Thyroid gland (tissue), 4 donors: Measurements from ENCODE around the gene POLR1A. TPM values are rescaled to one million over a fixed set of nuclear protein-coding genes. Genes with fewer than 3 reads are reported as not detected.

Experiments
- DNase-seq, 2 donors: peaks; one replicate each; pipeline ENCODE4 v3.0.0-alpha.2; 2019
- H3K27ac ChIP-seq, 3 donors: fragments of 200-600 bp; sonication (generic); 1 replicate in 2 of 3; 2 replicates in 1 of 3; pipeline ENCODE4 v1.5.1; 2016 to 2019; ENCODE audit warnings: mild to moderate bottlenecking in 1 of 3, moderate library complexity in 1 of 3
- H3K27me3 ChIP-seq: fragments of 200-600 bp; sonication (generic); one replicate; pipeline ENCODE4 v1.5.1; 2019
- H3K36me3 ChIP-seq, 2 donors: fragments of 200-600 bp; sonication (generic); one replicate each; pipeline ENCODE4 v1.5.1; 2016 to 2019
- H3K4me1 ChIP-seq, 2 donors: fragments of 200-600 bp; sonication (generic); one replicate each; pipeline ENCODE4 v1.5.1; 2017 to 2019
- H3K4me3 ChIP-seq, 3 donors: fragments of 200-600 bp; sonication (generic); replicated peaks in 1 of 3; 1 replicate in 2 of 3; 2 replicates in 1 of 3; pipeline ENCODE4 v1.5.1; 2016; ENCODE audit warnings: mild to moderate bottlenecking in 1 of 3
- H3K9me3 ChIP-seq: fragments of 200-600 bp; sonication (generic); one replicate; pipeline ENCODE4 v1.5.1; 2017
- CTCF ChIP-seq, 6 experiments: fragments of 200-600 bp in 3 of 6; fragments of 450-650 bp in 3 of 6; sonication (generic) in 3 of 6; IDR thresholded peaks; one replicate each; pipeline ENCODE4 v1.5.1; 2016 to 2019; ENCODE audit warnings: antibody characterized with exemption in 6 of 6, mild to moderate bottlenecking in 2 of 6, inconsistent platforms in 1 of 6, moderate library complexity in 1 of 6
- POLR2A ChIP-seq, 2 donors: fragments of 450-650 bp; IDR thresholded peaks; one replicate each; pipeline ENCODE4 v1.6.1; 2017; ENCODE audit warnings: antibody characterized with exemption in 2 of 2, mild to moderate bottlenecking in 2 of 2, moderate library complexity in 1 of 2
- WGBS, 2 donors: methylation state at CpG; one replicate each; pipeline ENCODE4 v1.1.5; 2017; 5-methylcytosine and 5-hydroxymethylcytosine counted together
- intact Hi-C: fragments of 100-400 bp; cut with DNase I; formaldehyde crosslinking; loops from one replicate; pipeline ENCODE4 v1.15.1; 2023
- total RNA-seq, 4 donors: library from RNA; depleted of rRNA; stranded (reverse); fragments of >200 nt; gene quantifications; one replicate each; pipeline ENCODE4 v1.2.3, GENCODE V29; 2016

POLR1A gene
- total RNA-seq, 4 donors from 2014 or later = 13.5 to 32.6 (median 24.1) TPM

GRCh38 chr2:85987266-85988174 lies 118.2 kb downstream of the POLR1A start:
- no peak for DNase-seq
- H3K4me3 ChIP-seq = no peak overlapping the region
- TF ChIP-seq CTCF (IDR thresholded peaks at IDR 0.05) = no peak
- no peak for TF ChIP-seq POLR2A (IDR thresholded peaks at IDR 0.05)
- 86 to 89% methylated on average over 6 of the region's 6 CpGs for WGBS, 2 donors
- H3K4me1 ChIP-seq = peaks cover 0 to under 1% of the 10 kb centered on the region in 2 donors
- no peak overlapping the region for H3K27ac ChIP-seq
- intact Hi-C loops = no loop called here
- no peaks in the 10 kb centered on the region for H3K27me3 ChIP-seq
- H3K36me3 ChIP-seq = no peaks in the 10 kb centered on the region
- H3K9me3 ChIP-seq = no peaks in the 10 kb centered on the region

GRCh38 chr2:85986121-85986520 lies 119.6 kb downstream of the POLR1A start:
- WGBS, 2 donors = 96 to 97% methylated on average over 9 of the region's 9 CpGs
- intact Hi-C loops = no loop called here
- TF ChIP-seq CTCF (IDR thresholded peaks at IDR 0.05) (no peak), POLR2A (IDR thresholded peaks at IDR 0.05) (no peak)
- H3K36me3 ChIP-seq = no peaks in the 10 kb centered on the region
- H3K27ac ChIP-seq = no peak overlapping the region
- no peaks in the 10 kb centered on the region for H3K27me3 ChIP-seq
- H3K4me1 ChIP-seq = peaks cover 10 to 14% of the 10 kb centered on the region in 2 donors
- no peak for DNase-seq
- no peaks in the 10 kb centered on the region for H3K9me3 ChIP-seq
- H3K4me3 ChIP-seq = no peak overlapping the region

- no peaks in the 10 kb centered on the region for H3K36me3 ChIP-seq
- TF ChIP-seq POLR2A (IDR thresholded peaks at IDR 0.05) (no peak), CTCF (IDR thresholded peaks at IDR 0.05) (no peak)
- no peaks in the 10 kb centered on the region for H3K9me3 ChIP-seq
- H3K27ac ChIP-seq = no peak overlapping the region
- DNase-seq = no peak
- no peak overlapping the region for H3K4me3 ChIP-seq
- H3K4me1 ChIP-seq = peaks cover 12 to 24% of the 10 kb centered on the region in 2 donors
- H3K27me3 ChIP-seq = no peaks in the 10 kb centered on the region
- 79 to 83% methylated on average over 2 of the region's 2 CpGs for WGBS, 2 donors
- intact Hi-C loops = no loop called here
These were observed 120.9 kb downstream of the POLR1A start for GRCh38 chr2:85984788-85985187.

GRCh38 chr2:85983766-85984165 lies 121.9 kb downstream of the POLR1A start:
- H3K27ac ChIP-seq = peak overlapping the region in 1 of 3 donors; percentile 12
- no peak overlapping the region for H3K4me3 ChIP-seq
- DNase-seq = no peak
- peaks cover 21 to 34% of the 10 kb centered on the region in 2 donors for H3K4me1 ChIP-seq
- intact Hi-C loops = no loop called here
- TF ChIP-seq CTCF (IDR thresholded peaks at IDR 0.05) (no peak), POLR2A (IDR thresholded peaks at IDR 0.05) (no peak)
- 90 to 95% methylated on average over 6 of the region's 6 CpGs for WGBS, 2 donors
- H3K27me3 ChIP-seq = no peaks in the 10 kb centered on the region
- H3K36me3 ChIP-seq = no peaks in the 10 kb centered on the region
- H3K9me3 ChIP-seq = no peaks in the 10 kb centered on the region

- Histone ChIP-seq H3K27ac (peak overlapping the region; percentile 63 to 85 (median 82)), H3K27me3 (no peaks in the 10 kb centered on the region), H3K9me3 (no peaks in the 10 kb centered on the region), H3K4me3 (no peak overlapping the region), H3K36me3 (no peaks in the 10 kb centered on the region), H3K4me1 (peaks cover 35 to 52% of the 10 kb centered on the region in 2 donors)
- intact Hi-C loops = no loop called here
- 38 to 54% methylated on average over 12 of the region's 12 CpGs for WGBS, 2 donors
- peak; percentile 74 to 76 for DNase-seq
- TF ChIP-seq POLR2A (IDR thresholded peaks at IDR 0.05) (peak in 1 of 2 donors; percentile 6), CTCF (IDR thresholded peaks at IDR 0.05) (no peak)
These were observed 124.0 kb downstream of the POLR1A start for GRCh38 chr2:85981579-85982247.
